H1 (cell line): ENCODE measurements around the gene POLR1B. TPM values are rescaled to one million over a fixed set of nuclear protein-coding genes. Genes with fewer than 3 reads are reported as not detected.

Source experiments
- CTCF ChIA-PET: fragments of 300-600 bp; sonication (Branson Sonifier 250); formaldehyde crosslinking; loops from one replicate; lab custom pipeline; 2021; ENCODE audit not compliant: partially characterized antibody; lab: Charles Lee
- POLR2A ChIA-PET: fragments of 300-600 bp; sonication (Branson Sonifier 250); formaldehyde crosslinking; loops from one replicate; lab custom pipeline; 2021; ENCODE audit warnings: inconsistent platforms; ENCODE audit not compliant: partially characterized antibody; lab: Charles Lee
- DNase-seq, 2 experiments: peaks; one replicate each; pipeline versions ENCODE4 v3.0.0 to v3.0.0-alpha.2; 2010 to 2022; ENCODE audit warnings: low spot score in 2 of 2, low read depth in 1 of 2, mixed read lengths in 1 of 2
- FAIRE-seq: peaks from 2 replicates; lab custom pipeline; 2011; peaks lifted over from hg19 to GRCh38; lab: Jason Lieb, UNC
- H2AFZ ChIP-seq: 2 replicates; pipeline ENCODE4 v1.8.1; 2012; ENCODE audit warnings: low read length, inconsistent platforms
- H2AK5ac ChIP-seq: 2 replicates; pipeline ENCODE4 v1.6.1; 2013; ENCODE audit warnings: low read depth, low read length
- H2BK120ac ChIP-seq: replicated peaks from 2 replicates; pipeline ENCODE3; 2013; ENCODE audit warnings: low read depth, low read length, inconsistent platforms
- H2BK12ac ChIP-seq: 2 replicates; pipeline ENCODE4 v1.6.1; 2013; ENCODE audit warnings: low read depth, low read length
- H2BK15ac ChIP-seq: 2 replicates; pipeline ENCODE4 v1.6.1; 2013; ENCODE audit warnings: low read length
- H2BK20ac ChIP-seq: 2 replicates; pipeline ENCODE4 v1.6.1; 2013; ENCODE audit warnings: low read length
- H2BK5ac ChIP-seq: 2 replicates; pipeline ENCODE4 v1.6.1; 2013; ENCODE audit warnings: low read depth, low read length
- H3K14ac ChIP-seq: 2 replicates; pipeline ENCODE4 v1.6.1; 2013; ENCODE audit warnings: inconsistent platforms; ENCODE audit not compliant: insufficient read length
- H3K18ac ChIP-seq: 2 replicates; pipeline ENCODE4 v1.6.1; 2013; ENCODE audit warnings: low read length; ENCODE audit errors: extremely low read depth
- H3K23ac ChIP-seq: 2 replicates; pipeline ENCODE4 v1.6.1; 2013; ENCODE audit warnings: inconsistent platforms; ENCODE audit not compliant: insufficient read length
- H3K23me2 ChIP-seq: 2 replicates; pipeline ENCODE4 v1.6.1; 2013; ENCODE audit warnings: low read depth, low read length
- H3K27ac ChIP-seq: 2 replicates; pipeline ENCODE4 v1.6.1; 2011; ENCODE audit warnings: low read depth, low read length, inconsistent platforms
- H3K27me3 ChIP-seq, 4 experiments: replicated peaks in 1 of 4; 1 replicate in 1 of 4; 2 replicates in 3 of 4; pipeline versions ENCODE4 v1.6.1 to v1.8.1; 2011 to 2013; ENCODE audit warnings: low read length in 3 of 4, mild to moderate bottlenecking in 3 of 4, inconsistent platforms in 2 of 4, mixed read lengths in 2 of 4, moderate library complexity in 1 of 4; ENCODE audit not compliant: control insufficient read depth in 3 of 4, insufficient read depth in 3 of 4; ENCODE audit errors: extremely low read depth in 1 of 4
- H3K36me3 ChIP-seq, 4 experiments: 2 replicates each; pipeline versions ENCODE4 v1.6.1 to v1.8.1; 2011 to 2013; ENCODE audit warnings: mild to moderate bottlenecking in 4 of 4, low read length in 3 of 4, moderate library complexity in 2 of 4, control low read depth in 1 of 4, inconsistent platforms in 1 of 4; ENCODE audit not compliant: insufficient read depth in 4 of 4, control insufficient read depth in 2 of 4
- H3K4ac ChIP-seq: replicated peaks from 2 replicates; pipeline ENCODE3; 2013; ENCODE audit warnings: low read length, low read depth, mixed read lengths, inconsistent platforms; ENCODE audit not compliant: insufficient read length
- H3K4me1 ChIP-seq, 4 experiments: replicated peaks in 1 of 4; 1 replicate in 1 of 4; 2 replicates in 3 of 4; pipeline versions ENCODE4 v1.6.1 to v1.8.1; 2011 to 2013; ENCODE audit warnings: low read length in 3 of 4, inconsistent platforms in 2 of 4, mixed read lengths in 1 of 4; ENCODE audit not compliant: insufficient read depth in 4 of 4, control insufficient read depth in 3 of 4
- H3K4me2 ChIP-seq, 2 experiments: 2 replicates each; pipeline versions ENCODE4 v1.6.1 to v1.8.1; 2011 to 2013; ENCODE audit warnings: low read depth in 2 of 2, low read length in 2 of 2, control low read depth in 1 of 2, inconsistent platforms in 1 of 2, mild to moderate bottlenecking in 1 of 2; ENCODE audit not compliant: insufficient read depth in 1 of 2
- H3K4me3 ChIP-seq, 4 experiments: fragments of 200-600, 300-600 bp in 1 of 4; sonication (generic), shearing (Covaris generic), sonication (Bioruptor Twin) in 1 of 4; 2 replicates each; pipeline versions ENCODE4 v1.5.1 to v1.8.1; 2011 to 2016; ENCODE audit warnings: low read length in 4 of 4, low read depth in 3 of 4, control low read depth in 2 of 4, inconsistent platforms in 2 of 4, mild to moderate bottlenecking in 2 of 4, mixed read lengths in 1 of 4, moderate library complexity in 1 of 4; ENCODE audit not compliant: insufficient read depth in 2 of 4; ENCODE audit errors: extremely low read depth in 1 of 4
- H3K56ac ChIP-seq: replicated peaks from 2 replicates; pipeline ENCODE3; 2013; ENCODE audit warnings: low read depth, mild to moderate bottlenecking, mixed read lengths, low read length, inconsistent platforms; ENCODE audit not compliant: insufficient read length
- H3K79me1 ChIP-seq: 2 replicates; pipeline ENCODE4 v1.6.1; 2013; ENCODE audit warnings: low read depth, low read length, control low read depth
- H3K79me2 ChIP-seq, 2 experiments: 2 replicates each; pipeline versions ENCODE4 v1.6.1 to v1.8.1; 2012 to 2013; ENCODE audit warnings: low read length in 2 of 2, mild to moderate bottlenecking in 2 of 2, inconsistent platforms in 1 of 2; ENCODE audit not compliant: insufficient read depth in 2 of 2, control insufficient read depth in 1 of 2
- H3K9ac ChIP-seq, 4 experiments: replicated peaks in 1 of 4; 1 replicate in 1 of 4; 2 replicates in 3 of 4; pipeline versions ENCODE4 v1.6.1 to v1.8.1; 2011 to 2013; ENCODE audit warnings: low read depth in 3 of 4, low read length in 3 of 4, control low read depth in 2 of 4, mild to moderate bottlenecking in 2 of 4, moderate library complexity in 2 of 4, inconsistent platforms in 1 of 4; ENCODE audit errors: extremely low read depth in 1 of 4
- H3K9me3 ChIP-seq, 2 experiments: 2 replicates each; pipeline versions ENCODE4 v1.6.1 to v1.8.1; 2012 to 2013; ENCODE audit warnings: mild to moderate bottlenecking in 2 of 2, moderate library complexity in 2 of 2, control low read depth in 1 of 2, inconsistent platforms in 1 of 2, low read depth in 1 of 2, low read length in 1 of 2, mixed read lengths in 1 of 2; ENCODE audit not compliant: insufficient read depth in 2 of 2
- H4K20me1 ChIP-seq, 2 experiments: replicated peaks in 1 of 2; 2 replicates each; pipeline versions ENCODE3 to v1.8.1; 2011 to 2013; ENCODE audit warnings: inconsistent platforms in 2 of 2, low read length in 2 of 2, mild to moderate bottlenecking in 1 of 2; ENCODE audit not compliant: insufficient read depth in 2 of 2, control insufficient read depth in 1 of 2
- H4K5ac ChIP-seq: 2 replicates; pipeline ENCODE4 v1.6.1; 2013; ENCODE audit warnings: low read length, low read depth, mixed read lengths, inconsistent platforms; ENCODE audit not compliant: insufficient read length
- H4K8ac ChIP-seq: 2 replicates; pipeline ENCODE4 v1.8.0; 2013; ENCODE audit warnings: mild to moderate bottlenecking, moderate library complexity, low read length, inconsistent platforms; ENCODE audit not compliant: insufficient read depth; ENCODE audit errors: extremely low read depth
- H4K91ac ChIP-seq: replicated peaks from 2 replicates; pipeline ENCODE3; 2013; ENCODE audit warnings: low read length, mixed read lengths, inconsistent platforms; ENCODE audit not compliant: insufficient read length
- E2F6 ChIP-seq: IDR thresholded peaks from 2 replicates; pipeline ENCODE4 v1.6.1; 2012; ENCODE audit warnings: inconsistent platforms
- SIN3A ChIP-seq, 2 experiments: IDR thresholded peaks in 1 of 2; conservative IDR thresholded peaks in 1 of 2; 2 replicates each; pipeline ENCODE4 v1.6.1; 2011 to 2012; ENCODE audit warnings: low read length in 2 of 2, improper control_type of control experiment in 1 of 2, low read depth in 1 of 2, mild to moderate bottlenecking in 1 of 2
- SIRT6 ChIP-seq: IDR thresholded peaks from one replicate; pipeline ENCODE4 v1.7.1; 2012; ENCODE audit warnings: low read length, inconsistent platforms
- WGBS, 2 experiments: shearing (Covaris generic) in 1 of 2; methylation state at CpG; one replicate each; pipeline versions ENCODE4 v1.1.6 to v1.1.7; 2013 to 2015; ENCODE audit warnings: low lambda C conversion rate in 2 of 2, mixed read lengths in 2 of 2, inconsistent platforms in 1 of 2, low coverage in 1 of 2, missing lambda C conversion rate in 1 of 2; ENCODE audit not compliant: insufficient replicate concordance in 2 of 2, insufficient coverage in 1 of 2, insufficient read length in 1 of 2; ENCODE audit errors: extremely low coverage in 1 of 2, missing lambda C conversion rate in 1 of 2; 5-methylcytosine and 5-hydroxymethylcytosine counted together
- polyA plus RNA-seq, 7 experiments: library from polyadenylated mRNA; depleted of rRNA in 3 of 7; stranded (reverse) in 5 of 7; unstranded in 2 of 7; fragments of >200 nt in 5 of 7; fragments of 200-250 nt in 2 of 7; gene quantifications; 1 replicate in 5 of 7; 2 replicates in 1 of 7; 4 replicates in 1 of 7; pipeline versions ENCODE4 v1.2.1 to v1.2.3, GENCODE V29; 2011 to 2013; ENCODE audit warnings: missing spikeins in 2 of 7, mixed read lengths in 2 of 7
- total RNA-seq: library from RNA; stranded (reverse); fragmentation: NEBNext Ultra II Directional; extraction: Animal tissue kit (Norgen Biotek cat#: 25700); gene quantifications from 2 replicates; pipeline ENCODE4 v1.2.1, GENCODE V29; 2021
- TF ChIP-seq, protein P1 (sequence below): IDR thresholded peaks from 2 replicates; pipeline ENCODE4 v1.6.1; 2012; ENCODE audit warnings: low read length, inconsistent platforms

Gene POLR1B
- total and polyA plus RNA-seq, 2 of the 8 experiments (the other 6 are each of a cell fraction or from before 2014, with no cell fraction given) = 24.3 to 69.4 TPM

DNA sequence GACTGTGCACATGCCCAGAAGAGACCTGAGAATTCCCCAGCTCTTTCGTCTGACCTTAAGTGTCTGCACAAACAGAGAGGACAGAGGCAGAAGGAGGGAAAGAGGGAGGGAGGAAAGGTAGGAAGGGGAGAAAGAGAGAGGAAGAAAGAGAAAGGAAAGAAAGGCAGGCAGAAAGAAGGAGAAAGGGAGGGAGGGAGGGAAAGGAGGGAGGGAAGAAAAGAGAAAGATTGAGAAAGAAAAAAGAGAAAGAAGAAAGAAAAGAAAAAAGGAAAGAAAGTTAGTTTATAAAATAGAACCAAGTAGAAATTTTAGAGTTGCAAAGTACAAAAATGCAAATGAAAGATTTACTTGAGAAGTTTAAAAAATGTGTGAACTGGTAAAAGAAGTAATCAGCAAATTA lies 7.4 kb upstream of the POLR1B start:
- 50% methylated on average over 1 of the region's 1 CpG; no CpG with 5 or more reads in 1 of the 2 experiments for WGBS, 2 experiments
- Histone ChIP-seq H3K4me1 (no peaks in the 10 kb centered on the region), H2AFZ (no peak overlapping the region), H3K27me3 (no peaks in the 10 kb centered on the region), H4K20me1 (no peaks in the 10 kb centered on the region), H3K23me2 (no peaks in the 10 kb centered on the region), H2BK5ac (no peak overlapping the region), H3K56ac (no peak overlapping the region), H2AK5ac (no peak overlapping the region)
- no peak for FAIRE-seq
- TF ChIP-seq E2F6 (no peak), SIN3A (conservative IDR thresholded peaks at IDR 0.05 in 1 of 2, IDR thresholded peaks at IDR 0.05 in 1 of 2; ENCODE audit: low read depth in 1 of 2, low read length in 2 of 2) (no peak), SIRT6 (no peak)
- TF ChIP-seq, protein P1, sequence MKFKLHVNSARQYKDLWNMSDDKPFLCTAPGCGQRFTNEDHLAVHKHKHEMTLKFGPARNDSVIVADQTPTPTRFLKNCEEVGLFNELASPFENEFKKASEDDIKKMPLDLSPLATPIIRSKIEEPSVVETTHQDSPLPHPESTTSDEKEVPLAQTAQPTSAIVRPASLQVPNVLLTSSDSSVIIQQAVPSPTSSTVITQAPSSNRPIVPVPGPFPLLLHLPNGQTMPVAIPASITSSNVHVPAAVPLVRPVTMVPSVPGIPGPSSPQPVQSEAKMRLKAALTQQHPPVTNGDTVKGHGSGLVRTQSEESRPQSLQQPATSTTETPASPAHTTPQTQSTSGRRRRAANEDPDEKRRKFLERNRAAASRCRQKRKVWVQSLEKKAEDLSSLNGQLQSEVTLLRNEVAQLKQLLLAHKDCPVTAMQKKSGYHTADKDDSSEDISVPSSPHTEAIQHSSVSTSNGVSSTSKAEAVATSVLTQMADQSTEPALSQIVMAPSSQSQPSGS = no peak
- TF ChIP-seq, all 59 proteins: peak for 0
- no peak overlapping the region for H3K4ac ChIP-seq
- no peak overlapping the region for H3K4me3 ChIP-seq
- ChIA-PET POLR2A (no interaction called here), CTCF (interaction anchor here (0.9 kb wide), 1 partner anchor 54 kb away, joined by 4 read pairs; no protein-coding TSS in a partner anchor)
- no peak for DNase-seq
- H2BK120ac ChIP-seq = no peak overlapping the region
- H3K14ac ChIP-seq = no peak overlapping the region
- H3K23ac ChIP-seq = no peak overlapping the region
- H2BK12ac ChIP-seq = no peak overlapping the region
- H3K18ac ChIP-seq = no peak overlapping the region
- no peaks in the 10 kb centered on the region for H3K79me2 ChIP-seq
- no peak overlapping the region for H4K5ac ChIP-seq
- H4K8ac ChIP-seq = no peak overlapping the region
- H3K9me3 ChIP-seq = no peaks in the 10 kb centered on the region
- H2BK20ac ChIP-seq = no peak overlapping the region
- no peak overlapping the region for H4K91ac ChIP-seq
- H3K36me3 ChIP-seq = peaks cover 0 to 5% (median 2%) of the 10 kb centered on the region in 4 experiments; a peak in 5 of 8 replicates
- no peak overlapping the region for H3K27ac ChIP-seq
- no peak overlapping the region for H3K9ac ChIP-seq
- no peak overlapping the region for H3K4me2 ChIP-seq
- no peaks in the 10 kb centered on the region for H3K79me1 ChIP-seq
- no peak overlapping the region for H2BK15ac ChIP-seq
